Fibroblast of skin of right quadriceps (primary cell): ENCODE data around the gene DHTKD1.
"Not testable (repeated sequence)": the region's sequence is repeated elsewhere in the genome, so short reads cannot be mapped to it uniquely, and the experiment has no call there.

Source experiments
- DNase-seq: peaks from one replicate; pipeline ENCODE4 v3.0.0-alpha.2; 2013

Gene DHTKD1

GRCh38 chr10:12150163-12150562 lies 81.4 kb downstream of the DHTKD1 start:
- no peak for DNase-seq

DNA sequence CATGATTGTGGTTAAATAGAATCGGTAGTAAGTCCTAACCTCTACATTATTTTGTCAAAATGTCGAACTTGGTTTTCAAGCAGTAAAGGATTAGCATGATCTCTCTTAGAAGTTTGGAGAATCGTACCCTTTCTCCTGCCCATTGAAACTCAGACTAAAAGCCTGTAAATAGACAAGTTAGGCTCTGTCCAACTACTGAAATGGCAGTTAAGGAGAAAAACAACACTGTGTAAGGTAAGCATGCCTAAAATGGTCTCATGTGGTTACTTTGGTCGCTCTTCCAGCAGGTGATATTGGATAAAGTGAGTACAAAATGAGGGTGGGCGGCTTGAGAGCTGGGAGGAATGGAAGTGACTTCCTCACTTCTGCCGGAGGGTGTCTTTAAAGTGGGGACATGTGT lies 85.8 kb downstream of the DHTKD1 start:
- no peak for DNase-seq

DNA sequence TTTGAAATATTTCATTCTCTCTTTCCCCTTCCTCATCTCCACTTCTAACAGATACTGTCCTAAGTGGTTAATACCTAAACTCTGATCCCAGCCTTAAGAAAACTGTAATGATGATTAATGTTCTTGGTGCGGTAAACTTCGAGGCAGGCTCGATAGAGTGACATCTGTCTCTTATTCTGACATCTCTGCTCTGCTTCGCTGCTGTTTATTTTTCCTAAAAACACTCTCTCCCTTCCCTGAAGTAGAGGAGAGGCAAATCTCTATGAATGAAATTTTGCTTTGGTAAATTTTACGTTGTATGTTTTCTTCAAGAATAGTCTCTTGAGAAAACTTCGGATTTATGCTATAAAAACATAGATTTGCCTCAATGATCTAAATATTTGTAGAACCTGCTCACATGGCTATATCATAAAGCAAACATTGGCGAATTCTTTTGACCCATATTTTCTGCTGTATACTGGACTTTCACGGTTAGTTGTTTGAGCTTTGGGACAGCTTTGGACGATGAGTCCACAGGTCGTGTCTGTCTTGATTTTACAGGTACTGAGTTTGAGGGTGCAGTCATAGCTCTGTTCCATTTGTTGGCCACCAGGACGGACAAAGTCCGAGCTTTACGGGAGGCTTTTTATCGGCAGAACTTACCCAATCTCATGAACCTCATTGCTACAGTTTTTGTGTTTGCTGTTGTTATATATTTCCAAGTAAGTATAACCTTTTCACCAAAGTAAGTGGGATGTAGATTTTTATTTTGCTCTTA lies 87.8 kb downstream of the DHTKD1 start:
- DNase-seq: no peak

DNA sequence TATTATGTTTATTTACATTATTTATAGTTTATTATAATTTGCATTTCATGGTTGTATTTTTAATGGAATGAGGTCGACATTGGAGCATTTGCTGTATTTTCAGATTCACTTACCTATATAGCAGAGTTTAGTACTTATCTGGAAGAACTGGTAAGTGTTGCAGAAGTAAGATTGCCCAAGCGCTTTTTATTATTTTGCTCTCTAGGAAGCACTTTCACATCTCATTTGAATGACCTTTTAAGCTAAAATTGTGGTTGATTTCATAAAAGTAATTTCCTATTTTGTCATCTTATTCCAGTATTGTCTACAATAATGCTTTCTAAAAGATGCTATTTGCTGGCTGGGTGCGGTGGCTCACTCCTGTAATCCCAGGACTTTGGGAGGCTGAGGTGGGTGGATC lies 89.4 kb downstream of the DHTKD1 start:
- DNase-seq: no peak

DNA sequence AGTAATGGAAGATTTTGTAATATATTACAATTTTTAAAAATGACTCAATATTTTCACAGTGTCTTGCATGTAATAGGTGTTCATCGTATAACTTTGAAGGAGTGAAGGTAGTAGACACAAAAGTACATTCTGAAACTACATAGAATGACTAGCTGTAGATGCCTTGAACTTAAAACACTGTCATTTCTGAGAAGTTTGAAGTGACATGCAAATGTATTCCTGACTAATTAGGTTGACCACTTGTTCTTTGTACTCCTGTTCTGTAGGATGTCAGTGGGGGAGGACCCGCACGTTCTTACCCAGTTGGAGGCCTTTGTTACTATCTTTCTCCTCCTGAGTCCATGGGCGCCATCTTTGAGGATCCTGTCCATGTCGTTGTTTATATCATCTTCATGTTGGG lies 91.9 kb downstream of the DHTKD1 start:
- no peak for DNase-seq

DNA sequence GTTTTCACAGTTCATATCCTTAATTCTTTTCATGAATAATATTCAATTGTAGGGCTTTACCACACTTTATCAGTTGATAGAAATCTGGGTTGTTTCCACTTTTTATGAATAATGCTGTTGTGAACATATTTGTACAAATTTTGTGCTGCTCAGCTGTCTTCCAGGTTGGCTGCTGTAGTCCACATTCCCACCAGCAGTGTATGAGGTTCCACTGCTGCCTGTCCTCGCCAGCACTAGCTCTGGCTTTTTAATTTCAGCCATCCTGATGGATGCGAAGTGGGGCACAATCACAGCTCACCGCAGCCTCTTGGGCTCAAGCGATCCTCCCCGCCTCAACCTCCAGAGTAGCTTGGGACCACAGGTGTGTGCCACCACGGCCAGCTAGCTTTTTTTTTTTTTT lies 94.2 kb downstream of the DHTKD1 start:
- no peak for DNase-seq

DNA sequence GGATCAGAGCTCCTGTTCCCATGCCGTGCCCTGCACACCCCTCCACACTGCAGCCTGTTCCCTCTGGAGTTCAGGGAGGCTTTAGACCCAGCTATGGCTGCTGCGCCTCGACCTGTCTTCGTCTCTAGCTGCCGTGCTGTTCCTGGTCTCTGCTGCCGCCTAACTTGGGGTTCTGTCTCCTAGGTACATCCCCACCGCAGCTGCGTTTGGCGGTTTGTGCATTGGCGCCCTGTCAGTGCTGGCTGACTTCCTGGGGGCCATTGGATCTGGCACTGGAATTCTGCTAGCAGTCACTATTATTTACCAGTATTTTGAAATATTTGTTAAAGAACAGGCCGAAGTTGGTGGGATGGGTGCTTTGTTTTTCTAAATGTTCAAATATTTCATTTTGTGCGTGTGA lies 95.3 kb downstream of the DHTKD1 start:
- no peak for DNase-seq

GRCh38 chr10:12165036-12165435 lies 96.3 kb downstream of the DHTKD1 start:
- DNase-seq: no peak

GRCh38 chr10:12165999-12166775 lies 97.4 kb downstream of the DHTKD1 start:
- DNase-seq: no peak

DNA sequence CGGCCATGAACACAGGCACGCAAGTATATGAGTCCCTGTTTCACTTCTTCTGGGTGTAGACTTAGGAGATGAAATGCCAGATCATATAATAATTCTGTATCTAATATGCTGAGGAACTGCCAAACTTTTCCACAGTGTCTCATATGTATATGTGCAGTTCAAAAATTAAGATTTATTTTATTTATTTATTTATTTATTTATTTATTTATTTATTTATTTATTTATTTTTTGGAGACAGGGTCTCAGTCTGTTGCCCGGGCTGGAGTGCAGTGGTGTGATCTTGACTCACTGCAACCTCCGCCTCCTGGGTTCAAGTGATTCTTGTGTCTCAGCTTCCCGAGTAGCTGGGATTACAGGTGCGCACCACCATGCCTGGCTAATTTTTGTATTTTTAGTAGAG lies 102.8 kb downstream of the DHTKD1 start:
- DNase-seq: not testable (repeated sequence)
